Lung (tissue), 12 donors: ENCODE measurements around the gene CNOT2. TPM values are rescaled to one million over a fixed set of nuclear protein-coding genes. Genes with fewer than 3 reads are reported as not detected.

Source experiments
- ATAC-seq: fragments of 200-7000 bp; cut with Tn5 transposase; one replicate; pipeline ENCODE4 v1.9.1; 2020; ENCODE audit warnings: moderate number of reproducible peaks; ENCODE audit not compliant: insufficient read depth, low FRiP score
- DNase-seq, 3 donors: peaks; one replicate each; pipeline ENCODE4 v3.0.0-alpha.2; 2013 to 2017
- H3K27ac ChIP-seq, 2 donors: one replicate each; pipeline ENCODE4 v1.5.1; 2013; ENCODE audit warnings: mild to moderate bottlenecking in 2 of 2, moderate library complexity in 2 of 2, control low read depth in 1 of 2, inconsistent platforms in 1 of 2, low read depth in 1 of 2, low read length in 1 of 2
- H3K27me3 ChIP-seq, 3 donors: one replicate each; pipeline ENCODE4 v1.5.1; 2013; ENCODE audit warnings: low read length in 2 of 3; ENCODE audit not compliant: control insufficient read depth in 3 of 3, insufficient read depth in 3 of 3
- H3K36me3 ChIP-seq, 4 donors: one replicate each; pipeline ENCODE4 v1.5.1; 2013; ENCODE audit warnings: low read length in 4 of 4, mild to moderate bottlenecking in 1 of 4, moderate library complexity in 1 of 4; ENCODE audit not compliant: control insufficient read depth in 4 of 4, insufficient read depth in 4 of 4
- H3K4me1 ChIP-seq, 5 donors: one replicate each; pipeline ENCODE4 v1.5.1; 2013; ENCODE audit warnings: low read length in 5 of 5, mild to moderate bottlenecking in 2 of 5, moderate library complexity in 1 of 5; ENCODE audit not compliant: control insufficient read depth in 5 of 5, insufficient read depth in 5 of 5
- H3K4me3 ChIP-seq: one replicate; pipeline ENCODE4 v1.5.1; 2013; ENCODE audit warnings: mild to moderate bottlenecking, control low read depth, moderate library complexity
- H3K9ac ChIP-seq, 2 donors: one replicate each; pipeline ENCODE4 v1.5.1; 2013; ENCODE audit warnings: low read length in 2 of 2, control low read depth in 1 of 2; ENCODE audit not compliant: insufficient read depth in 1 of 2
- H3K9me3 ChIP-seq, 4 donors: one replicate each; pipeline ENCODE4 v1.5.1; 2013; ENCODE audit warnings: low read length in 3 of 4, mild to moderate bottlenecking in 1 of 4, moderate library complexity in 1 of 4; ENCODE audit not compliant: control insufficient read depth in 4 of 4, insufficient read depth in 3 of 4
- WGBS, 2 donors: extraction: QIAGEN DNeasy Blood & Tissue Kit; methylation state at CpG; one replicate each; pipeline ENCODE4 v1.1.7; 2013; 5-methylcytosine and 5-hydroxymethylcytosine counted together
- polyA plus RNA-seq, 2 donors: library from polyadenylated mRNA; stranded (reverse); fragments of 200-250 nt; gene quantifications; one replicate each; pipeline ENCODE4 v1.2.1, GENCODE V29; 2013
- total RNA-seq, 2 donors: library from RNA; depleted of rRNA in 1 of 2; stranded (reverse); fragments of >200 nt in 1 of 2; gene quantifications; one replicate each; pipeline ENCODE4 v1.2.1, GENCODE V29; 2014 to 2021
- TF ChIP-seq, protein P1 (sequence below): IDR thresholded peaks from 2 replicates; pipeline ENCODE4 v1.5.1; 2012; ENCODE audit warnings: mild to moderate bottlenecking; ENCODE audit errors: control extremely low read depth, extremely low read depth
- donor health status: control.
- donor health status: control.
- donor health status: Bipolar disorder and iron deficiency.
- donor health status: healthy.
- donor health status: DM: yes; HTN: yes; CAD: no.

CNOT2 gene
- total and polyA plus RNA-seq, 4 donors: 21.9 to 243 (median 40.3) TPM

DNA sequence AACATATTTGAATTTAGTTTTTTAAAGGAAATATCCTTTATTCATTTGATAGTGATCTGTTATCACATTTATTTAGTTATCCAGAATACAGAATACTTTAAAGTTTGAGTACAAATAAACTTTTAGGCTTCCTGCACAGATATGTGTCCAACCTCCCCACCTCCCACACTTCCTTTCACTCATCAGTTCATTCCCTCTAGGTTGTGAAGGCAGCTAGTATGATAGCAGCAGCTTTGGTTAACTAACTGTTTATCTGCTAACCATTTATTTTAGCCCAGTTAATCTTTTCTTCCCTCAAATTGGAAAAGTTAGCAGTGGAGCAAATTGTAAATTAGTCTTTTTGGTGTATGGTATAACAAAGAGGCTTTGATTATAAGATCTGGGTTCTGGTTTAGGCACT, 35.7 kb downstream of the CNOT2 start:
- Histone ChIP-seq H3K4me1 (no peaks in the 10 kb centered on the region), H3K36me3 (peaks cover 0 to 5% (median 1%) of the 10 kb centered on the region in 4 donors), H3K27me3 (no peaks in the 10 kb centered on the region), H3K27ac (no peak overlapping the region), H3K9me3 (peaks cover 0 to 3% (median 0%) of the 10 kb centered on the region in 4 donors), H3K9ac (no peak overlapping the region), H3K4me3 (no peak overlapping the region)
- ATAC-seq: no peak
- DNase-seq: no peak
- TF ChIP-seq, protein P1, sequence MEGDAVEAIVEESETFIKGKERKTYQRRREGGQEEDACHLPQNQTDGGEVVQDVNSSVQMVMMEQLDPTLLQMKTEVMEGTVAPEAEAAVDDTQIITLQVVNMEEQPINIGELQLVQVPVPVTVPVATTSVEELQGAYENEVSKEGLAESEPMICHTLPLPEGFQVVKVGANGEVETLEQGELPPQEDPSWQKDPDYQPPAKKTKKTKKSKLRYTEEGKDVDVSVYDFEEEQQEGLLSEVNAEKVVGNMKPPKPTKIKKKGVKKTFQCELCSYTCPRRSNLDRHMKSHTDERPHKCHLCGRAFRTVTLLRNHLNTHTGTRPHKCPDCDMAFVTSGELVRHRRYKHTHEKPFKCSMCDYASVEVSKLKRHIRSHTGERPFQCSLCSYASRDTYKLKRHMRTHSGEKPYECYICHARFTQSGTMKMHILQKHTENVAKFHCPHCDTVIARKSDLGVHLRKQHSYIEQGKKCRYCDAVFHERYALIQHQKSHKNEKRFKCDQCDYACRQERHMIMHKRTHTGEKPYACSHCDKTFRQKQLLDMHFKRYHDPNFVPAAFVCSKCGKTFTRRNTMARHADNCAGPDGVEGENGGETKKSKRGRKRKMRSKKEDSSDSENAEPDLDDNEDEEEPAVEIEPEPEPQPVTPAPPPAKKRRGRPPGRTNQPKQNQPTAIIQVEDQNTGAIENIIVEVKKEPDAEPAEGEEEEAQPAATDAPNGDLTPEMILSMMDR: no peak

- no peaks in the 10 kb centered on the region for H3K27me3 ChIP-seq
- WGBS, 2 donors: 96 to 97% methylated on average over 3 of the region's 3 CpGs
- H3K9me3 ChIP-seq: no peaks in the 10 kb centered on the region
- no peak overlapping the region for H3K9ac ChIP-seq
- DNase-seq: no peak
- no peak overlapping the region for H3K4me3 ChIP-seq
- no peaks in the 10 kb centered on the region for H3K4me1 ChIP-seq
- TF ChIP-seq, protein P1: no peak
- H3K27ac ChIP-seq: no peak overlapping the region
- no peak for ATAC-seq
- H3K36me3 ChIP-seq: peaks cover 0 to 11% (median 6%) of the 10 kb centered on the region in 4 donors
These were observed 40.0 kb downstream of the CNOT2 start for GRCh38 chr12:70283232-70283631.

- no peak for ATAC-seq
These were observed 45.6 kb downstream of the CNOT2 start for GRCh38 chr12:70288817-70289216.

DNA sequence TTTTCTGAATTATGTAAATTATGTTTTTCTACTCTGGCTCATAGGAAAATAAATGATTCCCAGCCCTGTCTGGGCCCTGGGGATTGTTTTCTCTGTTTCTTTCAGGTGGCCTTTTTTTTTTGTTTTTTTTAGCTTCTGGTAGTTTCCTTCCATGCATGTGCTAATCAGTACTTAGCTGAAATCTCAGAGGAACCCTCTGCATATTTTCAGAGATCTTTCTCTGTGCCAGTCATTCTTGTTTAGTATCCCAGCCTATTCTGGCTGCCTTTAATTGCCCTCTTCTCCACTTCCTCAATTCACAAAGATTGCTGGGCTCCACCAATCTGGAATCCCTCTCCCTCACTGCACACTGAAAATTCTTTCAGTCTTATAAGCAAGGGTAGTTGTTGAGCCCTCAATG, 46.9 kb downstream of the CNOT2 start:
- no peaks in the 10 kb centered on the region for H3K9me3 ChIP-seq
- no peak for ATAC-seq
- no peak overlapping the region for H3K4me3 ChIP-seq
- peaks cover 0 to 5% (median 0%) of the 10 kb centered on the region in 5 donors for H3K4me1 ChIP-seq
- TF ChIP-seq, protein P1: no peak
- H3K27ac ChIP-seq: no peak overlapping the region
- H3K27me3 ChIP-seq: no peaks in the 10 kb centered on the region
- H3K9ac ChIP-seq: no peak overlapping the region
- no peak for DNase-seq
- H3K36me3 ChIP-seq: peaks cover 2 to 11% (median 5%) of the 10 kb centered on the region in 4 donors

More at GRCh38 chr12:70288817-70289216, 45.6 kb downstream of the CNOT2 start:
- no peaks in the 10 kb centered on the region for H3K27me3 ChIP-seq
- H3K36me3 ChIP-seq: peaks cover 0 to 11% (median 5%) of the 10 kb centered on the region in 4 donors
- H3K9ac ChIP-seq: no peak overlapping the region
- TF ChIP-seq, protein P1: no peak
- no peak overlapping the region for H3K4me3 ChIP-seq
- H3K27ac ChIP-seq: no peak overlapping the region
- peaks cover 0 to 5% (median 0%) of the 10 kb centered on the region in 5 donors for H3K4me1 ChIP-seq
- DNase-seq: no peak
- WGBS, 2 donors: 100% methylated on average over 2 of the region's 2 CpGs
- no peaks in the 10 kb centered on the region for H3K9me3 ChIP-seq
